Panc1 (cell line): ENCODE results near the gene USP16. TPM values are rescaled to one million over a fixed set of nuclear protein-coding genes. Genes with fewer than 3 reads are reported as not detected.
A peak's percentile ranks its signal among the peaks of the same experiment; 100 is the strongest.

Experiments
- ATAC-seq: fragments of 200-7000 bp; cut with Tn5 transposase; 2 replicates; pipeline ENCODE4 v1.9.1; 2020; ENCODE audit warnings: mild to moderate bottlenecking, moderate library complexity
- BruUV-seq: library from RNA; stranded (reverse); fragments of 400-500 nt; replicated peaks from 2 replicates; lab custom pipeline; 2021; lab: Mats Ljungman, UMichigan
- CTCF ChIA-PET: fragments of 300-600 bp; sonication (Branson Sonifier 250); formaldehyde crosslinking; loops from one replicate; lab custom pipeline; 2022; ENCODE audit warnings: antibody characterized with exemption; lab: Charles Lee
- POLR2A ChIA-PET: fragments of 300-600 bp; sonication (Branson Sonifier 250); formaldehyde crosslinking; loops from one replicate; lab custom pipeline; 2022; ENCODE audit warnings: antibody characterized with exemption; lab: Charles Lee
- DNase-seq: peaks from one replicate; pipeline ENCODE4 v3.0.0-alpha.2; 2010; ENCODE audit warnings: low read depth, low spot score
- H3K27ac ChIP-seq: 2 replicates; pipeline ENCODE4 v1.5.1; 2011; ENCODE audit warnings: mild to moderate bottlenecking, low read length, inconsistent platforms
- H3K27me3 ChIP-seq: fragments of 200-500 bp; sonication (Bioruptor generic); 2 replicates; pipeline ENCODE4 v1.6.0; 2014; ENCODE audit warnings: low read length, inconsistent platforms; ENCODE audit not compliant: control insufficient read depth, insufficient read depth
- H3K36me3 ChIP-seq: fragments of 200-500 bp; sonication (Bioruptor generic); 2 replicates; pipeline ENCODE4 v1.5.1; 2014; ENCODE audit warnings: inconsistent platforms, mild to moderate bottlenecking, low read length, moderate library complexity; ENCODE audit not compliant: control insufficient read depth, insufficient read depth
- H3K4me1 ChIP-seq: 2 replicates; pipeline ENCODE4 v1.5.1; 2011; ENCODE audit warnings: inconsistent platforms, mild to moderate bottlenecking, low read length, moderate library complexity; ENCODE audit not compliant: control insufficient read depth, insufficient read depth
- H3K4me3 ChIP-seq, 2 experiments: 2 replicates each; pipeline ENCODE4 v1.5.1; 2011 to 2012; ENCODE audit warnings: low read depth in 2 of 2, low read length in 2 of 2, mild to moderate bottlenecking in 2 of 2, inconsistent platforms in 1 of 2, moderate library complexity in 1 of 2
- H3K9me3 ChIP-seq: fragments of 200-500 bp; sonication (Bioruptor generic); 2 replicates; pipeline ENCODE4 v1.5.1; 2014; ENCODE audit warnings: low read depth, mild to moderate bottlenecking, inconsistent platforms, low read length, moderate library complexity; ENCODE audit not compliant: control insufficient read depth, insufficient read depth
- POLR2AphosphoS5 ChIP-seq: IDR thresholded peaks from 2 replicates; pipeline ENCODE4 v1.6.1; 2012; ENCODE audit warnings: mild to moderate bottlenecking, low read depth, low read length, moderate library complexity
- SIN3A ChIP-seq: IDR thresholded peaks from 2 replicates; pipeline ENCODE4 v1.6.1; 2012; ENCODE audit warnings: low read depth, mild to moderate bottlenecking, low read length, moderate library complexity, borderline replicate concordance; ENCODE audit not compliant: insufficient read depth
- TCF7L2 ChIP-seq: IDR thresholded peaks from 2 replicates; pipeline ENCODE4 v1.6.1; 2011; ENCODE audit warnings: mild to moderate bottlenecking, low read depth, low read length, inconsistent platforms
- in situ Hi-C: cut with HindIII; loops from 2 replicates; pipeline ENCODE4 v1.10.0; 2016; ENCODE audit warnings: low sequenced_read_pairs, low pct_unique_long_range_greater_than_20kb
- intact Hi-C: fragments of 100-400 bp; cut with micrococcal nuclease; formaldehyde crosslinking; loops from one replicate; pipeline ENCODE4 v1.10.0; 2022; ENCODE audit not compliant: unreplicated experiment
- total RNA-seq: library from RNA; stranded (reverse); gene quantifications from one replicate; pipeline ENCODE4 v1.2.1, GENCODE V29; 2021; ENCODE audit not compliant: unreplicated experiment
- TF ChIP-seq, protein P1 (sequence below), 2 experiments: IDR thresholded peaks; 2 replicates each; pipeline ENCODE4 v1.6.1; 2011 to 2012; ENCODE audit warnings: low read depth in 2 of 2, control low read depth in 1 of 2, low read length in 1 of 2, mild to moderate bottlenecking in 1 of 2, moderate library complexity in 1 of 2; ENCODE audit not compliant: insufficient read depth in 1 of 2
- TF ChIP-seq, protein P2 (sequence below): fragments of 450-650 bp; IDR thresholded peaks from 2 replicates; pipeline ENCODE4 v1.5.1; 2017; ENCODE audit warnings: mild to moderate bottlenecking

Gene USP16
- total RNA-seq, 1 experiment from 2014 or later, result 26.6 TPM

DNA sequence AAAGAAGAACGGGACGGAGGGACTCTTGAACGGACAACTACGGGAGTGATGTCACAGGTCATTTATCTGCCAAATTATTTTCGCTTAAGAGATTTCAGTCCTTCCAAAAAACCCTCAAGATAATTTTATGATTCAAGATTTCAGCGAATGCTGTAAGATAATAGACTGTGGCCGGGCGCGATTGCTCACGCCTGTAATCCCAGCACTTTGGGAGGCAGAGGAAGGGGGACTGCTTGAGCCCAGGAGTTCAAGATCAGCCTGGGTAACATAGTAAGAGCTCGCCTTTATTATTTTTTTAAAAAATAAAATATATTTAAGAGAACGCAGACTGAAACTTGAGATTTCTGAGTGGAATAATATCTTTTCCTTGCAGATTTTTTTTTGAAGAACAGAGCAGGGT lies 5.9 kb upstream of the USP16 start:
- intact Hi-C loops, result no loop called here

DNA sequence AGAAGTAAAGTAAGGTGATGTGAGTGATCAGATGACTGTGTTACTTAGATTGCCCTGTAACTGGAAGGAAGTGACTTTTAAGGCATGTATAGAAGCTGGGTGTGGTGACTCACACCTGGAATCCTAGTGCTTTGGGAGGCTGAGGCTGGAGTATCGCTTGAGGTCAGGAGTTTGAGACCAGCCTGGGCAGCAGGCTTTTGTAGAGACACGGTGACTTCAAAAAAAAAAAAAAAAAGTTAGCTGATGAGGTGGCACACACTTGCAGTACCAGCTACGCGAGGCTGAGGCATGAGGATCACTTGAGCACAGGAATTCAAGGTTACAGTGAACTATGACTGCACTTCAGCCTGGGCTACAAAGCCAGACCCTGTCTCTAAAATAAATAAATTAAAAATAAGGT lies 2.3 kb upstream of the USP16 start:
- intact Hi-C loops (no loop called here), in situ Hi-C loops (no loop called here)
- DNase-seq, result no peak
- Histone ChIP-seq H3K9me3 (no peaks in the 10 kb centered on the region), H3K4me1 (peaks cover 5% of the 10 kb centered on the region; the same call in 1 of the 2 replicates), H3K4me3 (no peak overlapping the region), H3K27me3 (no peaks in the 10 kb centered on the region), H3K27ac (no peak overlapping the region), H3K36me3 (peaks cover 2% of the 10 kb centered on the region; the same call in 1 of the 2 replicates)
- TF ChIP-seq, protein P1, sequence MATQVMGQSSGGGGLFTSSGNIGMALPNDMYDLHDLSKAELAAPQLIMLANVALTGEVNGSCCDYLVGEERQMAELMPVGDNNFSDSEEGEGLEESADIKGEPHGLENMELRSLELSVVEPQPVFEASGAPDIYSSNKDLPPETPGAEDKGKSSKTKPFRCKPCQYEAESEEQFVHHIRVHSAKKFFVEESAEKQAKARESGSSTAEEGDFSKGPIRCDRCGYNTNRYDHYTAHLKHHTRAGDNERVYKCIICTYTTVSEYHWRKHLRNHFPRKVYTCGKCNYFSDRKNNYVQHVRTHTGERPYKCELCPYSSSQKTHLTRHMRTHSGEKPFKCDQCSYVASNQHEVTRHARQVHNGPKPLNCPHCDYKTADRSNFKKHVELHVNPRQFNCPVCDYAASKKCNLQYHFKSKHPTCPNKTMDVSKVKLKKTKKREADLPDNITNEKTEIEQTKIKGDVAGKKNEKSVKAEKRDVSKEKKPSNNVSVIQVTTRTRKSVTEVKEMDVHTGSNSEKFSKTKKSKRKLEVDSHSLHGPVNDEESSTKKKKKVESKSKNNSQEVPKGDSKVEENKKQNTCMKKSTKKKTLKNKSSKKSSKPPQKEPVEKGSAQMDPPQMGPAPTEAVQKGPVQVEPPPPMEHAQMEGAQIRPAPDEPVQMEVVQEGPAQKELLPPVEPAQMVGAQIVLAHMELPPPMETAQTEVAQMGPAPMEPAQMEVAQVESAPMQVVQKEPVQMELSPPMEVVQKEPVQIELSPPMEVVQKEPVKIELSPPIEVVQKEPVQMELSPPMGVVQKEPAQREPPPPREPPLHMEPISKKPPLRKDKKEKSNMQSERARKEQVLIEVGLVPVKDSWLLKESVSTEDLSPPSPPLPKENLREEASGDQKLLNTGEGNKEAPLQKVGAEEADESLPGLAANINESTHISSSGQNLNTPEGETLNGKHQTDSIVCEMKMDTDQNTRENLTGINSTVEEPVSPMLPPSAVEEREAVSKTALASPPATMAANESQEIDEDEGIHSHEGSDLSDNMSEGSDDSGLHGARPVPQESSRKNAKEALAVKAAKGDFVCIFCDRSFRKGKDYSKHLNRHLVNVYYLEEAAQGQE (IDR thresholded peaks at IDR 0.05; ENCODE audit: insufficient read depth in 1 of 2, low read depth in 2 of 2, low read length in 1 of 2), result no peak
- no peak for TF ChIP-seq SIN3A
- no peak for TF ChIP-seq TCF7L2
- no peak for TF ChIP-seq POLR2AphosphoS5
- CTCF ChIA-PET, result no interaction called here
- POLR2A ChIA-PET, result no interaction called here
- BruUV-seq, result no TSS peak
- ATAC-seq, result no peak

More for the DNA sequence above, 5.9 kb upstream of the USP16 start:
- H3K4me1 ChIP-seq, result peaks cover 5% of the 10 kb centered on the region; the same call in 1 of the 2 replicates
- ATAC-seq, result peak; percentile 19; the same call in 1 of the 2 replicates
- ChIA-PET POLR2A (interaction anchor here (0.6 to 1.5 kb wide), 3 partner anchors 10 to 134 kb away, joined by 3 to 5 read pairs (median 3); no protein-coding TSS in a partner anchor), CTCF (no interaction called here)
- peak overlapping the region; percentile 84 for H3K27ac ChIP-seq
- DNase-seq, result no peak
- H3K36me3 ChIP-seq, result peaks cover 2% of the 10 kb centered on the region; the same call in 1 of the 2 replicates
- H3K9me3 ChIP-seq, result no peaks in the 10 kb centered on the region
- in situ Hi-C loops, result no loop called here
- no TSS peak for BruUV-seq
- TF ChIP-seq POLR2AphosphoS5 (no peak), SIN3A (no peak)
- TF ChIP-seq, protein P2, sequence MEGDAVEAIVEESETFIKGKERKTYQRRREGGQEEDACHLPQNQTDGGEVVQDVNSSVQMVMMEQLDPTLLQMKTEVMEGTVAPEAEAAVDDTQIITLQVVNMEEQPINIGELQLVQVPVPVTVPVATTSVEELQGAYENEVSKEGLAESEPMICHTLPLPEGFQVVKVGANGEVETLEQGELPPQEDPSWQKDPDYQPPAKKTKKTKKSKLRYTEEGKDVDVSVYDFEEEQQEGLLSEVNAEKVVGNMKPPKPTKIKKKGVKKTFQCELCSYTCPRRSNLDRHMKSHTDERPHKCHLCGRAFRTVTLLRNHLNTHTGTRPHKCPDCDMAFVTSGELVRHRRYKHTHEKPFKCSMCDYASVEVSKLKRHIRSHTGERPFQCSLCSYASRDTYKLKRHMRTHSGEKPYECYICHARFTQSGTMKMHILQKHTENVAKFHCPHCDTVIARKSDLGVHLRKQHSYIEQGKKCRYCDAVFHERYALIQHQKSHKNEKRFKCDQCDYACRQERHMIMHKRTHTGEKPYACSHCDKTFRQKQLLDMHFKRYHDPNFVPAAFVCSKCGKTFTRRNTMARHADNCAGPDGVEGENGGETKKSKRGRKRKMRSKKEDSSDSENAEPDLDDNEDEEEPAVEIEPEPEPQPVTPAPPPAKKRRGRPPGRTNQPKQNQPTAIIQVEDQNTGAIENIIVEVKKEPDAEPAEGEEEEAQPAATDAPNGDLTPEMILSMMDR, result no peak
- TF ChIP-seq, protein P1 (IDR thresholded peaks at IDR 0.05; ENCODE audit: insufficient read depth in 1 of 2, low read depth in 2 of 2, low read length in 1 of 2), result no peak
- no peaks in the 10 kb centered on the region for H3K27me3 ChIP-seq
- peak overlapping the region; percentile 71 to 82 for H3K4me3 ChIP-seq
